ENCODE data around the gene PMF1.

The PMF1 gene

DNA sequence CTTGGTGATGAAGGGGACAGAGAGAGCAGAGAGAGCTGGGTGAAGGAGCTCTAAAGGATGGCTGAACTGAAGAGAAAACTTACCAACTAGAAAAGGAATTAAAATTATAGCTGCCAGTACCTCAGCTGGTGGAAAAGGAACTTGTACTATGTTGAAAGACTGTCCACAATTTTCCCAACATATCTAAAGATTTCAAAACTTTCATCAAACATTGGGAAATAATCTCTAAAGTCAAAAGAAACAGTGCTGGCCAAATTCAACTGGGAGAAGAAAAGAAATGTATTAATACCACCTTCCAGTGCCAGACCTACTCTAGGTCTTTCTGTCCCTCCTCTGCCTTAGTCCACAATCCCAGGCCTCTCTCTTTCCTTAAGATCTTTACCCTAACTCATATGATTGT is 63.7 kb downstream of the PMF1 start:
- no peak for DNase-seq

DNA sequence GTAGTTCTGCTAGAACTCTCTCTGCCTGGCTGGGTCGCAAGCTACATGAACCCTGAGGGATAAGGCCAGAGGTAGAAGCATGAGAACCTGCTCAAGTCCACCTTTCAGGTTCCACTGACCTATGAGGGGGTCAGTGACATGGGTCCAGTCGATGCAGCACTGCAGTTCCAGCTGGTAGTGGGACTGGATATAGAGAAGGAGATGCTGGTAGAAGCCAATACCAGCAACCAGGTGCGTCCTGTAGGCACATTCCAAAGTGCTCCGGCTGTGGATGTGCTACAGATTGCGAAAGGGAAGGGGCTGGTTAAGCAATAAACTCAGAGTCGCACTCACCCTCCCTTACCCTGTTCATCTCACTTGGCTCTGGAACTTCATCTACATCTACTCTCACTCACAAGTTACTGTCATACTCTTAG is 64.2 kb downstream of the PMF1 start:
- no peak for DNase-seq

DNA sequence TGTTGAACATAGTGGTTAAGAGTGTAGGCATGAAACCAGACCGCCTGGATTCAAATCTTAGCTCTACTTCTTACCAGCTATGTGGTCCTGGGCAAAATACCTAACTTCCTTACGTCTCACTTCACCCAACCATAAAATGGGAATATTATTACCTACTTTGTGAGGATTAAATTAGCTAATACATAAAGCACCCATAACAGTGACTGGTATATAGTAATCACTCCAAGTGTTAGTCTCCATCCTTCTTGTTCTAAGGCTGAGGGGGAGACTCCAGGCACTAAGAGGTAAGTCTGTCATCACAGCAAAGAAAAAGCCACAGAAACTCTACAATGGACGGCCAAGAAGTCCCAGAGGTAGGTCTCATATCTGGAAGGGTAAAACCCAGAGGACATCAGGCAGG is 67.0 kb downstream of the PMF1 start:
- DNase-seq = no peak

DNA sequence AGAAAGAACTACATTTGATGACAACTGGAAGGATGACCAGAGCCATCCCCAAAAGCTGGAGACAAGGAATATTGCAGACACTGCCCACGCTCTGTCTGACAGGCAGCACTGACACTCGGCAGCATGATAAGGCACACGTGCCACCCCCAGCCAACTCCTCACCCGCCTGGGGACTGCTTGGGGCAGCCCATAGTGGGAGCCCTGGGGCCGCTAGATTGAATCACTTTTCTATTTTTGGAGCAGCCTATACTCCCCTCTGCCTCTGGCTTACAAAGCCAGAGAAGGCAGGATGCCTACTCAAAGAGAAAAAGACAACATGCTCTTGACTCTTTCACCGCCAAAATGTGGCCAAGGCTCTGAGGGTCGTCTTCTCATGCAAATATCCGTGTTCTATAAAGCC is 68.5 kb downstream of the PMF1 start:
- no peak for DNase-seq

DNA sequence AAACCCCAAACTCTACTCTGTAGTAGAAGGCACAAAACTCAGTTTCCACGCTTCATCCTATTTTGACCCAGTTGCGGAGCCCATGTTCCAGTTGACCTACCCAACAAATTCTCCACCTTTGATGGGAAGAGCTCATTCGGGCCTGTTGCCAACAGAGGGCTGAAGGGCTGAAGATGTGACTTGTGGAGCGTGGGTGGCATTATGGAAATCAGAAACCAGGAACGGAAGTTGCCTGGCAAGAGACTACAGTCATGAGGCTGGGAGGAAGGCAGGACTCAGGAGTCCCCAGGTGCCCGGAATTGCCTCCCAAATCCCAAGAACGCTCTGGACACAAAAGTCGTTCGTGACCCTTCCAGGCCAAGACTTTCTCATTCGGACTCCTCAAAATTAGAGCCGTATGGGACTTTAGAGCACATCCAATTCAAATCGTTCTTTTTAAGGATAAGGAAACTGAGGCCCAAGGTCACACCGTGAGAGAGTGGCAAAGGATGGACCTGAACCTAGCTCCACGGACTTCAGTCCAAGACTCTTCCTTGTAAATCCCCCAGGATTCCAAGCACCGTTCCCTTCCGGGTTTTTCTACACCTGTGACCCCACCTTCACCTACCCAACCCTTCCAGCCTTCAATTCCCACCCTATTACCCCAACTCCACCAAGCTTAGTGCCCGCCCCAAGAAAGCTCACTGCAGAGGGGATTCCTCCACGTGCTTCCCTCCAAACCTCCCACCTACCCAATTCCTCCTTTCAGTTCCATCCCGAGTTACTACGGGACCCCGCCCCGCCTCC is 69.1 kb downstream of the PMF1 start:
- no peak for DNase-seq

DNA sequence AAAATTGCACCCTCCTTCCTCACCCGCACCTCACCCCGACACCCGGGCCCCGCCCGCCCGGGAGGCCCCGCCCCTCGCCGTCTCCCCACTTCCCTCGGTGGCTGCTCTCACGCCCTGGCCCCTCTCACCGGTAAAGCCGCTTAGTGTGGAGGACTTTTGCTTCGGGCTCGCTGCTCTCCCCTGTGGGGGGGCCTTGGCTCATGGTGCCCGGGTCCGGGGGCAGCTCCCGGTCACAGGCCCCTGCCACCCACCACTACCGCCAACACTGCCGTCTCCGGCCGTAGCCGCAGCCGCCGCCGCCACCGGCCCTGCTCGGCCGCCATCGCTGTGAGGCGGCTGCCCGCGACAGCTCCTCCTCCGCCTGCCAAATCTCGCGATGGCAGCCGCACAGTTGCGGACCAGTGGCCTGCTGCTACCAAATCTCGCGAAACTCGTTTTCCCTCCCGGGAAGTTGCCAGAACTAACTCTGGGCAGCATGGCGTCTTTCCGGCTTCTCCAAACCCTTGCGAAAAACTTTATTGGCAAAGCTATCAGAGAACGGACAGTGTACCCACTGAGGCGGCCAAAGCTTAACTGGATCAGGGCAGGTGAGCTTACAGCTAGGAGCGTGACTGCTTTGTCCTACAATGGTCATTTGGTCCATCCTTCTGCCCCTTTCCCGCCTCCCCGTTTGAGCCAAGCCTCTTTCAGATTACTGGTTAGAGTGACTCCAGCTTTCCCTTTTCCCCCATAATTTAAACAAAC is 69.8 kb downstream of the PMF1 start, which contains the start of gene SMG5:
SMG5 (minus strand) TSS at position 347 of the 744 bp plus-strand sequence; CDS start at position 202, 145 bp downstream.
- peak; percentile 84 for DNase-seq

DNA sequence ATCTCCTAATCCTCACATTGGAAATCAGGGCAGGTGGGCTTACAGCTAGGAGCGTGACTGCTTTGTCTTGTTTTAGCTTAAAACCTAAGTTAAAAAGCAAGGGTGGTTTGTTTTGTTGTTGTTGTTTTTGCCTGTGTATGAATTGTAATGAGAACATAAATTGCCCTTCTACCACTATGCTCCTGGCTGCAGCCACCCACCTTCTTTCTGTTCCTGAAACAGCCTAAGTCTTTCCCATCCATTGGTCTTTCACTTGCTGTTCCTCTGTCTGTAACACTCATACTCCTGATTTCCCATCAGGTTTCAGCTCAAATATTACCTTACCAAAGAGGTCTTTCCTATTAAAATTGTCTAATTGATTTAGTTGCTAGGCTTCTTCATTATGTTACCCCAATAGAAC is 70.7 kb downstream of the PMF1 start:
- DNase-seq = no peak

DNA sequence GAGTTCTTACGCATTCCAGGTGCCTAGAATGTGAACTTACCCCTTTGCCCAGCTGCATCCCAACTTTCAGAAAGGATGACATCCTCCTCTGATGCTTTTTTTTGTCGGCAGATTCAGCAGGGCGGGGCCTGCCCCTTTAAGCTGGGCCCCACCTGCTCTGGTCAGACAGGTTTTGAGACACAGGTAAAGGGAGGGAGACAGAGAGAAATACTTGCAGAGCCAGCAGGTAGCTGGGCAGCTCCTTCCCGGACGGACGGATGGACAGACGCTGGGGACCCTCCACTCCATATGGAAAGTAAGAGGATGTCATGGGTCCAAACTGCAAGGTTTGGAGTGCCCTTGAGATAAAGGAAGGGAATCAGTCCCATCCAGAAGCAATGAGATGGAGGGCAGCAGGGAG is 71.3 kb downstream of the PMF1 start, which contains the start of gene TMEM79:
TMEM79 (plus strand) TSS at position 214 of the 400 bp plus-strand sequence. CDS start 902 bp downstream, outside the sequence.
- DNase-seq = no peak

DNA sequence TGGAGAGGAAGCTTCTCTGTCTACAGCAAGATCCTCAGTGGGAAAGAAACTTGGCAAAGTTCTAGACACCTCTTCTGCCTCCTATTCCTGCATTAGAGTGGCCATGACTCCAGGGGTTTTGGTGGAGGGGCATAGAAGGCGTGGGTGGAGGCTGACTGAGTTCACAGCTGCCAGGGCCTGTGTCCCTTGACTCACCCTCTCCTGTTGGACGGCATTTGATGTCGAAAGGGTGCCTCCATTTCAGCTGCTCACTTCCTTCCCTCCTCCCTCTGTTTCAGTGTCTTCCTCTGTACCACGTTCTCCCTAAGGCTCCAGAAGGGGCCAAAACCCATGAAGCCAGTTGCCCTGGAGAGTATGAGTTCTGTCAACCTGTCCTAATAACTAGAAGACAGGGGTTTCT is 72.0 kb downstream of the PMF1 start:
- no peak for DNase-seq

DNA sequence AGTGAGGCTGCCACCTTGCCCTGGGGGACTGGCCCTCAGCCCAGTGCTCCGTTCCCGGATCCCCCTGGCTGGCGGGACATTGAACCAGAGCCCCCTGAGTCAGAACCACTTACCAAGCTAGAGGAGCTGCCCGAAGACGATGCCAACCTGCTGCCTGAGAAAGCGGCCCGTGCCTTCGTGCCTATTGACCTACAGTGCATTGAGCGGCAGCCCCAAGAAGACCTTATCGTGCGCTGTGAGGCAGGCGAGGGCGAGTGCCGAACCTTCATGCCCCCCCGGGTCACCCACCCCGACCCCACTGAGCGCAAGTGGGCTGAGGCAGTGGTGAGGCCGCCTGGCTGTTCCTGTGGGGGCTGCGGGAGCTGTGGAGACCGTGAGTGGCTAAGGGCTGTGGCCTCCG is 72.6 kb downstream of the PMF1 start:
- DNase-seq = no peak

DNA sequence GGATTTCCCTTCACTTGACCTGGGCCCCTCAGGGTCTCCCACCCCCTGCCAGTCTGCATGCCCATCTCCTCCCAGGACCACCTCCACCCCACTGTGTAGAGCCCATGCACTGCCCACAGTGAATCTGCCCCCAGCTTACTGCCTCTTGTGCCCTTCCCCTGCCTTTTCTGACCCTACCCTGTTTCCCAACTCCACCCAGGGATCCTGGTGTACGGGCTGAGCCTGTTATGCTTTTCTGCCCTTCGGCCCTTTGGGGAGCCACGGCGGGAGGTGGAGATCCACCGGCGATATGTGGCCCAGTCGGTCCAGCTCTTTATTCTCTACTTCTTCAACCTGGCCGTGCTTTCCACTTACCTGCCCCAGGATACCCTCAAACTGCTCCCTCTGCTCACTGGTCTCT is 73.3 kb downstream of the PMF1 start:
- DNase-seq = no peak
